ENCODE data around the gene TNFSF13. TPM values are rescaled to one million over a fixed set of nuclear protein-coding genes. Genes with fewer than 3 reads are reported as not detected.

Gene TNFSF13, protein sequence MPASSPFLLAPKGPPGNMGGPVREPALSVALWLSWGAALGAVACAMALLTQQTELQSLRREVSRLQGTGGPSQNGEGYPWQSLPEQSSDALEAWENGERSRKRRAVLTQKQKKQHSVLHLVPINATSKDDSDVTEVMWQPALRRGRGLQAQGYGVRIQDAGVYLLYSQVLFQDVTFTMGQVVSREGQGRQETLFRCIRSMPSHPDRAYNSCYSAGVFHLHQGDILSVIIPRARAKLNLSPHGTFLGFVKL
- 1.5 TPM for polyA plus RNA-seq (2012; ENCODE audit: insufficient read depth, insufficient read length, low read depth)

DNA sequence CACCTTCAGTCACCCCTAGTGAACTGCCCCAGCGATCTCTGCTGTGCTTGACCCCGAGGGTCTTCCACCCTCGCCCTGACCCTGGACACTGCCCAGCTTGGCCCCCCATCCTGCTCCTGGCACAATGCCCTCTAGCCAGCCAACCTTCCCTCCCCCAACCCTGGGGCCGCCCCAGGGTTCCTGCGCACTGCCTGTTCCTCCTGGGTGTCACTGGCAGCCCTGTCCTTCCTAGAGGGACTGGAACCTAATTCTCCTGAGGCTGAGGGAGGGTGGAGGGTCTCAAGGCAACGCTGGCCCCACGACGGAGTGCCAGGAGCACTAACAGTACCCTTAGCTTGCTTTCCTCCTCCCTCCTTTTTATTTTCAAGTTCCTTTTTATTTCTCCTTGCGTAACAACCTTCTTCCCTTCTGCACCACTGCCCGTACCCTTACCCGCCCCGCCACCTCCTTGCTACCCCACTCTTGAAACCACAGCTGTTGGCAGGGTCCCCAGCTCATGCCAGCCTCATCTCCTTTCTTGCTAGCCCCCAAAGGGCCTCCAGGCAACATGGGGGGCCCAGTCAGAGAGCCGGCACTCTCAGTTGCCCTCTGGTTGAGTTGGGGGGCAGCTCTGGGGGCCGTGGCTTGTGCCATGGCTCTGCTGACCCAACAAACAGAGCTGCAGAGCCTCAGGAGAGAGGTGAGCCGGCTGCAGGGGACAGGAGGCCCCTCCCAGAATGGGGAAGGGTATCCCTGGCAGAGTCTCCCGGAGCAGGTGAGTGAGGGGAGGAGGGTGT is at the start of gene TNFSF13:
Gene TNFSF13 (plus strand): TSS at position 207 of the 776 bp plus-strand sequence. CDS start 290 bp downstream, at position 497.
- H3K9me3 ChIP-seq, result no peaks in the 10 kb centered on the region
- H3K4me3 ChIP-seq (ENCODE audit: low read depth, low read length), result no peak within 1 kb of the TSS
- no peak for DNase-seq
- no peaks in the 10 kb centered on the region for H3K36me3 ChIP-seq
- TF ChIP-seq, protein P1, sequence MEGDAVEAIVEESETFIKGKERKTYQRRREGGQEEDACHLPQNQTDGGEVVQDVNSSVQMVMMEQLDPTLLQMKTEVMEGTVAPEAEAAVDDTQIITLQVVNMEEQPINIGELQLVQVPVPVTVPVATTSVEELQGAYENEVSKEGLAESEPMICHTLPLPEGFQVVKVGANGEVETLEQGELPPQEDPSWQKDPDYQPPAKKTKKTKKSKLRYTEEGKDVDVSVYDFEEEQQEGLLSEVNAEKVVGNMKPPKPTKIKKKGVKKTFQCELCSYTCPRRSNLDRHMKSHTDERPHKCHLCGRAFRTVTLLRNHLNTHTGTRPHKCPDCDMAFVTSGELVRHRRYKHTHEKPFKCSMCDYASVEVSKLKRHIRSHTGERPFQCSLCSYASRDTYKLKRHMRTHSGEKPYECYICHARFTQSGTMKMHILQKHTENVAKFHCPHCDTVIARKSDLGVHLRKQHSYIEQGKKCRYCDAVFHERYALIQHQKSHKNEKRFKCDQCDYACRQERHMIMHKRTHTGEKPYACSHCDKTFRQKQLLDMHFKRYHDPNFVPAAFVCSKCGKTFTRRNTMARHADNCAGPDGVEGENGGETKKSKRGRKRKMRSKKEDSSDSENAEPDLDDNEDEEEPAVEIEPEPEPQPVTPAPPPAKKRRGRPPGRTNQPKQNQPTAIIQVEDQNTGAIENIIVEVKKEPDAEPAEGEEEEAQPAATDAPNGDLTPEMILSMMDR (IDR thresholded peaks at IDR 0.05; ENCODE audit: low read depth, low read length), result no peak
- H3K4me1 ChIP-seq, result no peaks in the 10 kb centered on the region; the same call in 1 of the 2 replicates
- H3K27me3 ChIP-seq, result no peaks in the 10 kb centered on the region

DNA sequence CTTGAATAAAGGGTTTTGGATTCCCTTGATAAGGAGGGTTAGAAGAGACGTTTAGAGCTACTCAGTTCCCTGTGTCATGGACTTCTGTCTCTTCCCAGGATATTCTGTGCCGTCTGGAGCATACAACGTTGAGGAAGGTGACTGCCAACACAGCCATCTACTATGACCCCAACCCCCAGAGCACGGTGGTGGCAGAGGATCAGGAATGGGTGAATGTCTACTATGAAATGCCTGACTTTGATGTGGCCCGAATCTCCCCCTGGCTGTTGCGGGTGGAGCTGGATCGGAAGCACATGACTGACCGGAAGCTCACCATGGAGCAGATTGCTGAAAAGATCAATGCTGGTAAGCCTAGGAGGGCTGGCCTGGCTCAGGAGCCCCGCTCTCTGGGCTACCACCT is 49.7 kb upstream of the TNFSF13 start:
- DNase-seq, result no peak
- H3K36me3 ChIP-seq, result peaks cover 9% of the 10 kb centered on the region
- no peaks in the 10 kb centered on the region for H3K27me3 ChIP-seq
- H3K4me3 ChIP-seq (ENCODE audit: low read depth, low read length), result no peak overlapping the region
- TF ChIP-seq, protein P1 (IDR thresholded peaks at IDR 0.05; ENCODE audit: low read depth, low read length), result no peak
- no peaks in the 10 kb centered on the region for H3K9me3 ChIP-seq
- H3K4me1 ChIP-seq, result no peaks in the 10 kb centered on the region

DNA sequence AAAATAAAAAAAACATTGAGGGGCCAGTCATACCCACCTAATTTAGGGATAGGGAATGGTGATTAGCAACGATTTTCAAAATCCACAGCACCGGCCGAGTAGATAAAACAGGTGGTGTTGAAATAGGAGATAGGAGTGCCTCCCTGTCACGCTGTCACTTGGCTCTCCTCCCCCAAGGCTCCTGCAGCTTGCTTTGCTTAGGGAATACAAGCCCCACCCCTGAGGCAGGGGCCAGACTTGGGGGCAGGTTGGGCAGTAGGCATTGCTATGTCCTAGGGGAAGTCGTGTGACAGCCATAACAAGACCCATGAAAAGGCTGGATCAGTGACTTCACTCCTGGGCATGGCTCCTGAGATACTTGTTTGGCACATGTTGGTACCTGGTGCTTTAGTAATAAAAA is 48.6 kb upstream of the TNFSF13 start:
- no peak for DNase-seq
- H3K4me1 ChIP-seq, result no peaks in the 10 kb centered on the region
- peaks cover 9% of the 10 kb centered on the region for H3K36me3 ChIP-seq
- no peaks in the 10 kb centered on the region for H3K9me3 ChIP-seq
- H3K4me3 ChIP-seq (ENCODE audit: low read depth, low read length), result no peak overlapping the region
- TF ChIP-seq, protein P1 (IDR thresholded peaks at IDR 0.05; ENCODE audit: low read depth, low read length), result no peak
- H3K27me3 ChIP-seq, result no peaks in the 10 kb centered on the region

DNA sequence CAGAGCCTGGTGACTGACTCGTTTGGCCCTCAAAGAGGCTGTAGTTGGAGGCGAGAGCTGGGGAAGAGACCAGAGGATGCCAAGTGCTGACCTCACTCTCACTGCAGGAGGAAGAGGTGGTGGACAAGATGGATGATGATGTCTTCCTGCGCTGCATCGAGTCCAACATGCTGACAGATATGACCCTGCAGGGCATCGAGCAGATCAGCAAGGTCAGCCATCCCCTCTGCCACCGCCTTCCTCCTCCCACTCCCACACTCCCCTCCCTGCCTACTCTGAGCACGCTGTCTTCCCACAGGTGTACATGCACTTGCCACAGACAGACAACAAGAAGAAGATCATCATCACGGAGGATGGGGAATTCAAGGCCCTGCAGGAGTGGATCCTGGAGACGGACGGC is 47.4 kb upstream of the TNFSF13 start:
- no peaks in the 10 kb centered on the region for H3K9me3 ChIP-seq
- no peaks in the 10 kb centered on the region for H3K27me3 ChIP-seq
- TF ChIP-seq, protein P1 (IDR thresholded peaks at IDR 0.05; ENCODE audit: low read depth, low read length), result no peak
- H3K4me1 ChIP-seq, result no peaks in the 10 kb centered on the region
- H3K36me3 ChIP-seq, result peaks cover 9% of the 10 kb centered on the region
- no peak for DNase-seq
- H3K4me3 ChIP-seq (ENCODE audit: low read depth, low read length), result no peak overlapping the region

DNA sequence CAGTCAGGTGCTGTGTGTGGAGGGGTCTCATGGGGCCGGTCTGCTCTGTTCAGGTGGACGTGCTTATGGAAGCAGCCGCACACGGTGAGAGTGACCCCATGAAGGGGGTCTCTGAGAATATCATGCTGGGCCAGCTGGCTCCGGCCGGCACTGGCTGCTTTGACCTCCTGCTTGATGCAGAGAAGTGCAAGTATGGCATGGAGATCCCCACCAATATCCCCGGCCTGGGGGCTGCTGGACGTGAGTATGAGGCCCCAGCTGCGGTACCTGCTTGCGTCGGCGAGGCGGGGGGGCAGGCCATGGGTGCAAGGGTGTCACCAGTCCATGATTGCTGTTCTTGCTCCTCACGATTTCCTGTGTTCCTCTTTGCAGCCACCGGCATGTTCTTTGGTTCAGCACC is 46.4 kb upstream of the TNFSF13 start:
- Histone ChIP-seq H3K27me3 (no peaks in the 10 kb centered on the region), H3K4me1 (no peaks in the 10 kb centered on the region), H3K9me3 (no peaks in the 10 kb centered on the region), H3K36me3 (peaks cover 9% of the 10 kb centered on the region), H3K4me3 (ENCODE audit: low read depth, low read length) (no peak overlapping the region)
- DNase-seq, result no peak
- TF ChIP-seq, protein P1 (IDR thresholded peaks at IDR 0.05; ENCODE audit: low read depth, low read length), result no peak
